Stimulated activated CD4-positive, alpha-beta T cell treated with anti-CD3 and anti-CD28 coated beads, TNF-alpha, amount 100 ng/mL, for 24 hours (primary cell): ENCODE data around the gene CHERP.

Source experiments
- DNase-seq, 3 experiments: peaks; one replicate each; pipeline ENCODE4 v3.0.0-alpha.2; 2020; ENCODE audit warnings: low read depth in 3 of 3

CHERP gene

GRCh38 chr19:16542045-16542909, at the start of gene CHERP:
Gene CHERP (minus strand): TSS chr19:16542437. CDS start chr19:16542378, 59 bp downstream.
- DNase-seq, result peak; percentile 87 to 92 (median 89)

- DNase-seq, result no peak
Measured at GRCh38 chr19:16590876-16591802, 48.9 kb upstream of the CHERP start.

GRCh38 chr19:16589917-16590316, 47.7 kb upstream of the CHERP start:
- no peak for DNase-seq

- DNase-seq, result no peak
Measured at GRCh38 chr19:16588824-16589577, 46.8 kb upstream of the CHERP start.

- DNase-seq, result peak in 1 of 3 experiments; percentile 65
Measured at GRCh38 chr19:16587833-16588823, 45.9 kb upstream of the CHERP start.

- DNase-seq, result peak in 1 of 3 experiments; percentile 54
Measured at GRCh38 chr19:16586991-16587832, 45.0 kb upstream of the CHERP start.

GRCh38 chr19:16586477-16586871, 44.2 kb upstream of the CHERP start:
- no peak for DNase-seq

- no peak for DNase-seq
Measured at GRCh38 chr19:16585808-16586476, 43.7 kb upstream of the CHERP start.

- DNase-seq, result no peak
Measured at GRCh38 chr19:16585094-16585801, 43.0 kb upstream of the CHERP start.

- peak; percentile 70 to 87 (median 75) for DNase-seq
Measured at GRCh38 chr19:16584248-16585093, 42.2 kb upstream of the CHERP start.

- no peak for DNase-seq
Measured at GRCh38 chr19:16582486-16583261, 40.4 kb upstream of the CHERP start.

- no peak for DNase-seq
Measured at GRCh38 chr19:16581971-16582343, 39.7 kb upstream of the CHERP start.

GRCh38 chr19:16581145-16581970, 39.1 kb upstream of the CHERP start:
- no peak for DNase-seq

GRCh38 chr19:16579381-16579780, 37.1 kb upstream of the CHERP start:
- DNase-seq, result no peak

- DNase-seq, result no peak
Measured at GRCh38 chr19:16577531-16577985, 35.3 kb upstream of the CHERP start.
